H1 (cell line): ENCODE results near the gene EPHA4. TPM values are rescaled to one million over a fixed set of nuclear protein-coding genes. Genes with fewer than 3 reads are reported as not detected.

ENCODE experiments used
- CTCF ChIA-PET: fragments of 300-600 bp; sonication (Branson Sonifier 250); formaldehyde crosslinking; loops from one replicate; lab custom pipeline; 2021; ENCODE audit not compliant: partially characterized antibody; lab: Charles Lee
- POLR2A ChIA-PET: fragments of 300-600 bp; sonication (Branson Sonifier 250); formaldehyde crosslinking; loops from one replicate; lab custom pipeline; 2021; ENCODE audit warnings: inconsistent platforms; ENCODE audit not compliant: partially characterized antibody; lab: Charles Lee
- DNase-seq, 2 experiments: peaks; one replicate each; pipeline versions ENCODE4 v3.0.0 to v3.0.0-alpha.2; 2010 to 2022; ENCODE audit warnings: low spot score in 2 of 2, low read depth in 1 of 2, mixed read lengths in 1 of 2
- FAIRE-seq: peaks from 2 replicates; lab custom pipeline; 2011; peaks lifted over from hg19 to GRCh38; lab: Jason Lieb, UNC
- H2AFZ ChIP-seq: 2 replicates; pipeline ENCODE4 v1.8.1; 2012; ENCODE audit warnings: low read length, inconsistent platforms
- H2AK5ac ChIP-seq: 2 replicates; pipeline ENCODE4 v1.6.1; 2013; ENCODE audit warnings: low read depth, low read length
- H2BK120ac ChIP-seq: replicated peaks from 2 replicates; pipeline ENCODE3; 2013; ENCODE audit warnings: low read depth, low read length, inconsistent platforms
- H2BK12ac ChIP-seq: 2 replicates; pipeline ENCODE4 v1.6.1; 2013; ENCODE audit warnings: low read depth, low read length
- H2BK15ac ChIP-seq: 2 replicates; pipeline ENCODE4 v1.6.1; 2013; ENCODE audit warnings: low read length
- H2BK20ac ChIP-seq: 2 replicates; pipeline ENCODE4 v1.6.1; 2013; ENCODE audit warnings: low read length
- H2BK5ac ChIP-seq: 2 replicates; pipeline ENCODE4 v1.6.1; 2013; ENCODE audit warnings: low read depth, low read length
- H3K14ac ChIP-seq: 2 replicates; pipeline ENCODE4 v1.6.1; 2013; ENCODE audit warnings: inconsistent platforms; ENCODE audit not compliant: insufficient read length
- H3K18ac ChIP-seq: 2 replicates; pipeline ENCODE4 v1.6.1; 2013; ENCODE audit warnings: low read length; ENCODE audit errors: extremely low read depth
- H3K23ac ChIP-seq: 2 replicates; pipeline ENCODE4 v1.6.1; 2013; ENCODE audit warnings: inconsistent platforms; ENCODE audit not compliant: insufficient read length
- H3K23me2 ChIP-seq: 2 replicates; pipeline ENCODE4 v1.6.1; 2013; ENCODE audit warnings: low read depth, low read length
- H3K27ac ChIP-seq: 2 replicates; pipeline ENCODE4 v1.6.1; 2011; ENCODE audit warnings: low read depth, low read length, inconsistent platforms
- H3K27me3 ChIP-seq, 4 experiments: replicated peaks in 1 of 4; 1 replicate in 1 of 4; 2 replicates in 3 of 4; pipeline versions ENCODE4 v1.6.1 to v1.8.1; 2011 to 2013; ENCODE audit warnings: low read length in 3 of 4, mild to moderate bottlenecking in 3 of 4, inconsistent platforms in 2 of 4, mixed read lengths in 2 of 4, moderate library complexity in 1 of 4; ENCODE audit not compliant: control insufficient read depth in 3 of 4, insufficient read depth in 3 of 4; ENCODE audit errors: extremely low read depth in 1 of 4
- H3K36me3 ChIP-seq, 4 experiments: 2 replicates each; pipeline versions ENCODE4 v1.6.1 to v1.8.1; 2011 to 2013; ENCODE audit warnings: mild to moderate bottlenecking in 4 of 4, low read length in 3 of 4, moderate library complexity in 2 of 4, control low read depth in 1 of 4, inconsistent platforms in 1 of 4; ENCODE audit not compliant: insufficient read depth in 4 of 4, control insufficient read depth in 2 of 4
- H3K4ac ChIP-seq: replicated peaks from 2 replicates; pipeline ENCODE3; 2013; ENCODE audit warnings: low read length, low read depth, mixed read lengths, inconsistent platforms; ENCODE audit not compliant: insufficient read length
- H3K4me1 ChIP-seq, 4 experiments: replicated peaks in 1 of 4; 1 replicate in 1 of 4; 2 replicates in 3 of 4; pipeline versions ENCODE4 v1.6.1 to v1.8.1; 2011 to 2013; ENCODE audit warnings: low read length in 3 of 4, inconsistent platforms in 2 of 4, mixed read lengths in 1 of 4; ENCODE audit not compliant: insufficient read depth in 4 of 4, control insufficient read depth in 3 of 4
- H3K4me2 ChIP-seq, 2 experiments: 2 replicates each; pipeline versions ENCODE4 v1.6.1 to v1.8.1; 2011 to 2013; ENCODE audit warnings: low read depth in 2 of 2, low read length in 2 of 2, control low read depth in 1 of 2, inconsistent platforms in 1 of 2, mild to moderate bottlenecking in 1 of 2; ENCODE audit not compliant: insufficient read depth in 1 of 2
- H3K4me3 ChIP-seq, 4 experiments: fragments of 200-600, 300-600 bp in 1 of 4; sonication (generic), shearing (Covaris generic), sonication (Bioruptor Twin) in 1 of 4; 2 replicates each; pipeline versions ENCODE4 v1.5.1 to v1.8.1; 2011 to 2016; ENCODE audit warnings: low read length in 4 of 4, low read depth in 3 of 4, control low read depth in 2 of 4, inconsistent platforms in 2 of 4, mild to moderate bottlenecking in 2 of 4, mixed read lengths in 1 of 4, moderate library complexity in 1 of 4; ENCODE audit not compliant: insufficient read depth in 2 of 4; ENCODE audit errors: extremely low read depth in 1 of 4
- H3K56ac ChIP-seq: replicated peaks from 2 replicates; pipeline ENCODE3; 2013; ENCODE audit warnings: low read depth, mild to moderate bottlenecking, mixed read lengths, low read length, inconsistent platforms; ENCODE audit not compliant: insufficient read length
- H3K79me1 ChIP-seq: 2 replicates; pipeline ENCODE4 v1.6.1; 2013; ENCODE audit warnings: low read depth, low read length, control low read depth
- H3K79me2 ChIP-seq, 2 experiments: 2 replicates each; pipeline versions ENCODE4 v1.6.1 to v1.8.1; 2012 to 2013; ENCODE audit warnings: low read length in 2 of 2, mild to moderate bottlenecking in 2 of 2, inconsistent platforms in 1 of 2; ENCODE audit not compliant: insufficient read depth in 2 of 2, control insufficient read depth in 1 of 2
- H3K9ac ChIP-seq, 4 experiments: replicated peaks in 1 of 4; 1 replicate in 1 of 4; 2 replicates in 3 of 4; pipeline versions ENCODE4 v1.6.1 to v1.8.1; 2011 to 2013; ENCODE audit warnings: low read depth in 3 of 4, low read length in 3 of 4, control low read depth in 2 of 4, mild to moderate bottlenecking in 2 of 4, moderate library complexity in 2 of 4, inconsistent platforms in 1 of 4; ENCODE audit errors: extremely low read depth in 1 of 4
- H3K9me3 ChIP-seq, 2 experiments: 2 replicates each; pipeline versions ENCODE4 v1.6.1 to v1.8.1; 2012 to 2013; ENCODE audit warnings: mild to moderate bottlenecking in 2 of 2, moderate library complexity in 2 of 2, control low read depth in 1 of 2, inconsistent platforms in 1 of 2, low read depth in 1 of 2, low read length in 1 of 2, mixed read lengths in 1 of 2; ENCODE audit not compliant: insufficient read depth in 2 of 2
- H4K20me1 ChIP-seq, 2 experiments: replicated peaks in 1 of 2; 2 replicates each; pipeline versions ENCODE3 to v1.8.1; 2011 to 2013; ENCODE audit warnings: inconsistent platforms in 2 of 2, low read length in 2 of 2, mild to moderate bottlenecking in 1 of 2; ENCODE audit not compliant: insufficient read depth in 2 of 2, control insufficient read depth in 1 of 2
- H4K5ac ChIP-seq: 2 replicates; pipeline ENCODE4 v1.6.1; 2013; ENCODE audit warnings: low read length, low read depth, mixed read lengths, inconsistent platforms; ENCODE audit not compliant: insufficient read length
- H4K8ac ChIP-seq: 2 replicates; pipeline ENCODE4 v1.8.0; 2013; ENCODE audit warnings: mild to moderate bottlenecking, moderate library complexity, low read length, inconsistent platforms; ENCODE audit not compliant: insufficient read depth; ENCODE audit errors: extremely low read depth
- H4K91ac ChIP-seq: replicated peaks from 2 replicates; pipeline ENCODE3; 2013; ENCODE audit warnings: low read length, mixed read lengths, inconsistent platforms; ENCODE audit not compliant: insufficient read length
- ASH2L ChIP-seq: fragments of 200-600, 300-600 bp; sonication (generic); IDR thresholded peaks from one replicate; pipeline ENCODE4 v1.7.1; 2017; ENCODE audit warnings: low read length
- KDM5A ChIP-seq: fragments of 200-600 bp; IDR thresholded peaks from 2 replicates; pipeline ENCODE4 v1.7.1; 2012; ENCODE audit warnings: mild to moderate bottlenecking, low read length, inconsistent platforms, mixed read lengths
- SIN3A ChIP-seq, 2 experiments: IDR thresholded peaks in 1 of 2; conservative IDR thresholded peaks in 1 of 2; 2 replicates each; pipeline ENCODE4 v1.6.1; 2011 to 2012; ENCODE audit warnings: low read length in 2 of 2, improper control_type of control experiment in 1 of 2, low read depth in 1 of 2, mild to moderate bottlenecking in 1 of 2
- USF2 ChIP-seq: IDR thresholded peaks from 2 replicates; pipeline ENCODE4 v1.6.1; 2011; ENCODE audit warnings: low read length, improper control_type of control experiment
- WGBS, 2 experiments: shearing (Covaris generic) in 1 of 2; methylation state at CpG; one replicate each; pipeline versions ENCODE4 v1.1.6 to v1.1.7; 2013 to 2015; ENCODE audit warnings: low lambda C conversion rate in 2 of 2, mixed read lengths in 2 of 2, inconsistent platforms in 1 of 2, low coverage in 1 of 2, missing lambda C conversion rate in 1 of 2; ENCODE audit not compliant: insufficient replicate concordance in 2 of 2, insufficient coverage in 1 of 2, insufficient read length in 1 of 2; ENCODE audit errors: extremely low coverage in 1 of 2, missing lambda C conversion rate in 1 of 2; 5-methylcytosine and 5-hydroxymethylcytosine counted together
- polyA plus RNA-seq, 7 experiments: library from polyadenylated mRNA; depleted of rRNA in 3 of 7; stranded (reverse) in 5 of 7; unstranded in 2 of 7; fragments of >200 nt in 5 of 7; fragments of 200-250 nt in 2 of 7; gene quantifications; 1 replicate in 5 of 7; 2 replicates in 1 of 7; 4 replicates in 1 of 7; pipeline versions ENCODE4 v1.2.1 to v1.2.3, GENCODE V29; 2011 to 2013; ENCODE audit warnings: missing spikeins in 2 of 7, mixed read lengths in 2 of 7
- total RNA-seq: library from RNA; stranded (reverse); fragmentation: NEBNext Ultra II Directional; extraction: Animal tissue kit (Norgen Biotek cat#: 25700); gene quantifications from 2 replicates; pipeline ENCODE4 v1.2.1, GENCODE V29; 2021

EPHA4 gene
- total and polyA plus RNA-seq, 2 of the 8 experiments (the other 6 are each of a cell fraction or from before 2014, with no cell fraction given): 4.3 to 5.7 TPM

GRCh38 chr2:221518935-221519625 is 53.0 kb downstream of the EPHA4 start:
- Histone ChIP-seq H3K27ac (no peak overlapping the region), H3K23me2 (no peaks in the 10 kb centered on the region), H4K91ac (no peak overlapping the region), H3K14ac (no peak overlapping the region), H3K4me3 (no peak overlapping the region), H2BK20ac (no peak overlapping the region), H3K9me3 (no peaks in the 10 kb centered on the region), H3K27me3 (no peaks in the 10 kb centered on the region), H2AK5ac (no peak overlapping the region), H3K79me2 (no peaks in the 10 kb centered on the region), H3K4me2 (no peak overlapping the region), H4K8ac (no peak overlapping the region), H3K4me1 (peaks cover 0 to 3% (median 1%) of the 10 kb centered on the region in 4 experiments; a peak in 2 of 7 replicates), H3K23ac (no peak overlapping the region), H3K18ac (no peak overlapping the region), H4K5ac (no peak overlapping the region), H2BK15ac (no peak overlapping the region), H2BK120ac (no peak overlapping the region), H2AFZ (no peak overlapping the region), H3K9ac (no peak overlapping the region), H2BK12ac (no peak overlapping the region), H3K79me1 (no peaks in the 10 kb centered on the region), H4K20me1 (no peaks in the 10 kb centered on the region), H3K56ac (no peak overlapping the region), H3K36me3 (no peaks in the 10 kb centered on the region), H3K4ac (no peak overlapping the region), H2BK5ac (no peak overlapping the region)
- ChIA-PET CTCF (interaction anchor here (1.1 to 2.2 kb wide), 3 partner anchors 9 to 19 kb away, joined by 3 to 9 read pairs (median 4); no protein-coding TSS in a partner anchor), POLR2A (no interaction called here)
- 80% methylated on average over 7 of the region's 7 CpGs; no CpG with 5 or more reads in 1 of the 2 experiments for WGBS, 2 experiments
- DNase-seq (no peak), FAIRE-seq (no peak)
- TF ChIP-seq KDM5A (no peak), SIN3A (conservative IDR thresholded peaks at IDR 0.05 in 1 of 2, IDR thresholded peaks at IDR 0.05 in 1 of 2; ENCODE audit: low read depth in 1 of 2, low read length in 2 of 2) (no peak), USF2 (no peak), ASH2L (no peak)
